GM12872 (cell line): ENCODE measurements around the gene IL7R.

Experiments
- TF ChIP-seq, protein P1 (sequence below): IDR thresholded peaks from 3 replicates; pipeline ENCODE4 v1.5.1; 2011; ENCODE audit warnings: low read depth, mild to moderate bottlenecking, low read length, moderate library complexity; ENCODE audit not compliant: insufficient read depth

The IL7R gene

DNA sequence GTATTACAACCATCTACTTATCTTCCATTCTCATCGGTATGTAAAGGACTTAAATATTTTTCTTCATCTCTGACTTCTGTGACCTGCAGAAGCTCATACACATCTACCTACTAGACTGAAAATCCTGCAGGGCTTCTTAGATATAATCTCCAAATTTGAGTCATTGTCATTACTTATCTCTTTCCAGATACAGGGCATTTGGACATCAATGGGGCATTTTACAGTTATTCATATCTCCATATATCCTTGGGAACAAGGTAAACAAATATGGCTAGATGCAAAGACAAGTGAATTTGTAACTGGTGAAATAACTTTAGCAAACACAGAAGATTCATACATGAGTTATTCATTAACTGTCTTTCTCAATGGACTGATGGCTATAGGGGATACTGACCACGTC is 37.7 kb upstream of the IL7R start:
- TF ChIP-seq, protein P1, sequence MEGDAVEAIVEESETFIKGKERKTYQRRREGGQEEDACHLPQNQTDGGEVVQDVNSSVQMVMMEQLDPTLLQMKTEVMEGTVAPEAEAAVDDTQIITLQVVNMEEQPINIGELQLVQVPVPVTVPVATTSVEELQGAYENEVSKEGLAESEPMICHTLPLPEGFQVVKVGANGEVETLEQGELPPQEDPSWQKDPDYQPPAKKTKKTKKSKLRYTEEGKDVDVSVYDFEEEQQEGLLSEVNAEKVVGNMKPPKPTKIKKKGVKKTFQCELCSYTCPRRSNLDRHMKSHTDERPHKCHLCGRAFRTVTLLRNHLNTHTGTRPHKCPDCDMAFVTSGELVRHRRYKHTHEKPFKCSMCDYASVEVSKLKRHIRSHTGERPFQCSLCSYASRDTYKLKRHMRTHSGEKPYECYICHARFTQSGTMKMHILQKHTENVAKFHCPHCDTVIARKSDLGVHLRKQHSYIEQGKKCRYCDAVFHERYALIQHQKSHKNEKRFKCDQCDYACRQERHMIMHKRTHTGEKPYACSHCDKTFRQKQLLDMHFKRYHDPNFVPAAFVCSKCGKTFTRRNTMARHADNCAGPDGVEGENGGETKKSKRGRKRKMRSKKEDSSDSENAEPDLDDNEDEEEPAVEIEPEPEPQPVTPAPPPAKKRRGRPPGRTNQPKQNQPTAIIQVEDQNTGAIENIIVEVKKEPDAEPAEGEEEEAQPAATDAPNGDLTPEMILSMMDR, result no peak

DNA sequence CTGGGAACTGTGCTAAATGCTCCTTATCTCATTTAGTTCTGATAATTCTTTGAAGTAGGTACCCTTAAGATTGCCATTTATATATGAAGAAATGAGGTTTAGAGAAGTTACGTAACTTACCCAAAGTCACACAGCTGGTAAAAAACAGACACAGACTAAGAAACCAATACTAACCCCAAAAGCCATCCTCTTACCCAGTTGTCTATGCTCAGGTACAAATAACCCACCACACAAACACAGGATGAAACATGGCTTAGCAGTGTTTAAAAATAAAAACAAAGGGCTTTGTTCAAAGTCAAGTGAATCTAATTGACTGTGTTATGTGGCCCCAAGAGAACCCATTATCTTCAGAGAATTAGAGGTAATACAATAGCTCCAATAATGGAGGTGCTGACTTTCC is 37.0 kb upstream of the IL7R start:
- TF ChIP-seq, protein P1, result no peak

DNA sequence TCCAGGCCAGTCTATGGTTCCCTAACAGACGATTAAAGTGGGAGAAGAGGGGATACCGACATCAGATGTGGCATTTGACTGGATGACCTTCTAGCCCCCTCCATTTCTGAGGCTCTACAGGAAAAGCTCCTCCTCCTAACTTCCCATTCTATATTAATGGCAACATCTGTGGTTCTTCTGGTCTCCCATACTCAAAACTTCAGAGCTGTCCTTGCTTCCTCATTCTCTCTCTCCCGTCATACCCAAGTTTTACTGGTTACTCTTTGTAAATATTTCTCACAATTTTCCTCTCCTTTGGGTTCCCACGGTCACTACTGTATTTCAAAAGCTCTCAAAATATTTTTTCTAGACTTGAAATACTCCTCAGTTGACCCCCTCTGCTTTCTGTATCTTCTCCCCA is 36.0 kb upstream of the IL7R start:
- TF ChIP-seq, protein P1, result no peak

DNA sequence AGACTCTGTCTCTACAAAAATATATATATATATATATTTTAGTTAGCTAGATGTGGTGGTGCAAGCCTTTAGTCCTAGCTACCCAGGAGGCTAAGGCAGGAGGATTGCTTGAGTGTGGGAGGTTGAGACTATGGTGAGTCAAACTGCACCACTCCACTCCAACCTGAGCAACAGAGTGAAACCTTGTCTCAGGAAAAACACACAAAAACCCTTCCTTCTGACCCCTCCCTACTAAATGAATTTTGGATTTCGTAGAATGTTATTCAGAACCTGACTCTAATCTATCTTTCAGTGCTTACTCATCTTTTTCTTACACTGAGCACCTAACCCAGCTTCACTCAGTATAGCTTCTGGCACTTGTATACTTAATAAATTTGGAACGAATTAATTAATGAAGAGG is 35.2 kb upstream of the IL7R start:
- TF ChIP-seq, protein P1, result no peak

DNA sequence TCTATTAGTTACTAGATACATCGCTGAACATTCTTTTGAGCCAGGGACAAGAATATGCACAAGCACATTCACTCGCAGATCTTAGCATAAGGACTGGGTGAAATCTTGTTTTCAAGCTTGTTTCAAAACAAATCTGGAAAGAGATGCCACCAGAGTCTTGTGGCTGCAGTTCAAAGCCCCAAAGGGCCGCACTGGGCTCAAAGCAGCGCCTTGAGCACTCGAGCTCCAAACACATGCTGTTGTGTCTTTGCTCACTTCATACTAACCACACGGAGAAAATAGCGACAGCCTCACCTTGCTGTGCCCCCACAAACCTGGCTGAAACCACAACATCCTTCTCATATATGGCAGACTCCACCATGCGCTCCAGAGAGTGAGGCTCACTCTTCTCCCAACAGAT is 34.2 kb upstream of the IL7R start:
- TF ChIP-seq, protein P1, result no peak

DNA sequence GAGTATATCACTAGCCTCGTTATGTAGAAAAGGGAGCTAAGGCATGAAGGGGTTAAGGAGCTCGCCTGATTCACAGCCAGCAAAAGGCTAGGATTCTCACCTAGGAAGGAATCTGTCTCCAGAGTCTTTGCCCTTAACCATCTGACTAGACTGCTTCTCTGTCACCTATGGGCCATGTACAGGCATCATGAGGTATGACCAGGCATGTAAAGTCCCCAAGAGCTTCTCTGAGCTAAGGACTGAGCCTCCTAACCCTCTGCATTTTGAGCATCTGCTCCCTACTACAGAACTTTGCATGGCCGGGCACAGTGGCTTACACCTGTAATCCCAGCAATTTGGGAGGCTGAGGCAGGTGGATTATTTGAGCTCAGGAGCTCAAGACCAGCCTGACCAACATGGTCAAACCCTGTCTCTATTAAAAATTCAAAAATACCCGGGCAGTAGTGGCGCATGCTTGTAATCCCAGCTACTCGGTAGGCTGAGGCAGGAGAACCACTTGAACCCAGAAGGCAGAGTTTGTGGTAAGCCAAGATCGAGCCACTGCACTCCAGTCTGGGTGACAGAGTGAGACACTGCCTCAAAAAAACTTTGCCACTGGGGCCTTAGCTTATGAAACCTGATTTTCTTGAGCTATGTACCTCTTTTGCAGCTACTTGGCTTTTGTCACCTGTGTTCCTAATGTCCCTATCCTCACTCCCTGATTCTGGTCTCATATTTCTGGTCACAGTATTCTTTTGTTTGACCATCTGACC is 33.2 kb upstream of the IL7R start:
- TF ChIP-seq, protein P1, result no peak

DNA sequence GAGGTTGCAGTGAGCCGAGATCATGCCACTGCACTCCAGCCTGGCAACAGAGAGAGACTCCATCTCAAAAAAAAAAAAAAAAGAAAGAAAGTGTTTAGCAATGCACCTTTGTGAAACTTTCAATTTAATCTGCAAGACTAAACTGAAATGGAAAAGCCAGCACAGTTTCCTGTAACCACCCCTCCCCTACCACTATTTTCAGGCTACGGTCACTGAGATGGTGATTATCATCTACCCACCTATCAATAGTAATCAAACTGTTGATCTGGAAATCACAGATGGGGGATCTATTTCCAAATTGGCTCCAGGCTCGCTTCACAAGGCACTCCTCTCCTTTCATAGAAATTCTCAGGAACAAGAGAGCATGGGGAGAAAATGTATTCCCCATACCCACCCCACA is 30.6 kb upstream of the IL7R start:
- TF ChIP-seq, protein P1, result no peak

DNA sequence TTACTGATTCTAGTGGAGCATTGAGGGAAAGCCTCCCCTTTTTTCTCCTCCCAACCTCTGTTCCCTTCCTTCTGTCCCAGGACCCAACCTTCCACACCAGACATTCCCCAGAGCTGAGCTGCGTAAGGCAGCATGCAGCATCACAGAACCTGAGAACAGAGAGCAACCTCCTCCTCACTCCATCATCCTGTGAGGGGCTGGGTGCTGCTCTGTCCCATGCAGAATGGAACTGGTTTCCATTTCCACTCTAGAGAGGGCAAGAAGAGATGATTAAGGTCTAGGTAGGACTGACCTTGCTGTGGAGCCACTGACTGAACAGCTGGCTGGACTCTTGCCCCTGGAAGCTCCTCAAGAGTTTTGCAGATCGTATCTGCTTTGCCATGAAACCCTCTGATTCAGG is 30.1 kb upstream of the IL7R start:
- TF ChIP-seq, protein P1, result no peak
